Keratinocyte (primary cell): ENCODE results near the gene MAN1C1. TPM values are rescaled to one million over a fixed set of nuclear protein-coding genes. Genes with fewer than 3 reads are reported as not detected.

Source experiments
- DNase-seq: peaks from one replicate; pipeline ENCODE4 v3.0.0-alpha.2; 2011; ENCODE audit warnings: low read depth, missing footprints, low spot score
- FAIRE-seq: peaks from 2 replicates; lab custom pipeline; 2011; peaks lifted over from hg19 to GRCh38; lab: Jason Lieb, UNC
- H2AFZ ChIP-seq: 2 replicates; pipeline ENCODE4 v1.6.0; 2012; ENCODE audit warnings: low read length, control low read depth, inconsistent platforms; ENCODE audit not compliant: control insufficient read depth
- H3K27ac ChIP-seq: 2 replicates; pipeline ENCODE4 v1.5.1; 2011; ENCODE audit warnings: low read length; ENCODE audit not compliant: control insufficient read depth, insufficient read depth
- H3K27me3 ChIP-seq: 3 replicates; pipeline ENCODE4 v1.6.0; 2011; ENCODE audit warnings: low read length; ENCODE audit not compliant: control insufficient read depth, insufficient read depth; ENCODE audit errors: extremely low read depth
- H3K36me3 ChIP-seq, 2 experiments: 2 replicates in 1 of 2; 3 replicates in 1 of 2; pipeline ENCODE4 v1.5.1; 2011; ENCODE audit warnings: low read length in 2 of 2, mild to moderate bottlenecking in 1 of 2; ENCODE audit not compliant: control insufficient read depth in 2 of 2, insufficient read depth in 2 of 2; ENCODE audit errors: extremely low read depth in 1 of 2
- H3K4me1 ChIP-seq: 3 replicates; pipeline ENCODE4 v1.5.1; 2011; ENCODE audit warnings: low read length; ENCODE audit not compliant: control insufficient read depth, insufficient read depth; ENCODE audit errors: extremely low read depth
- H3K4me2 ChIP-seq: 3 replicates; pipeline ENCODE4 v1.6.0; 2011; ENCODE audit warnings: low read depth, low read length; ENCODE audit not compliant: control insufficient read depth, insufficient read depth; ENCODE audit errors: extremely low read depth
- H3K4me3 ChIP-seq, 3 experiments: fragments of 200-600 bp in 1 of 3; sonication (generic) in 1 of 3; 2 replicates in 2 of 3; 3 replicates in 1 of 3; pipeline ENCODE4 v1.5.1; 2011 to 2016; ENCODE audit warnings: low read length in 3 of 3, mild to moderate bottlenecking in 3 of 3, control low read depth in 2 of 3, inconsistent platforms in 1 of 3, low read depth in 1 of 3, mixed read lengths in 1 of 3, mixed run types in 1 of 3, moderate library complexity in 1 of 3; ENCODE audit not compliant: control insufficient read depth in 2 of 3, insufficient read depth in 2 of 3; ENCODE audit errors: extremely low read depth in 1 of 3
- H3K79me2 ChIP-seq: 2 replicates; pipeline ENCODE4 v1.6.0; 2012; ENCODE audit warnings: low read length; ENCODE audit not compliant: control insufficient read depth, insufficient read depth
- H3K9ac ChIP-seq: 3 replicates; pipeline ENCODE4 v1.6.0; 2011; ENCODE audit warnings: low read length; ENCODE audit not compliant: control insufficient read depth, insufficient read depth; ENCODE audit errors: extremely low read depth
- H3K9me1 ChIP-seq: 3 replicates; pipeline ENCODE4 v1.6.0; 2011; ENCODE audit warnings: low read length; ENCODE audit not compliant: control insufficient read depth, insufficient read depth; ENCODE audit errors: extremely low read depth
- H3K9me3 ChIP-seq: 2 replicates; pipeline ENCODE4 v1.5.1; 2012; ENCODE audit warnings: low read depth, low read length; ENCODE audit not compliant: control insufficient read depth
- H4K20me1 ChIP-seq: 3 replicates; pipeline ENCODE4 v1.6.0; 2011; ENCODE audit warnings: low read length; ENCODE audit not compliant: control insufficient read depth, insufficient read depth; ENCODE audit errors: extremely low read depth
- CTCF ChIP-seq, 3 experiments: IDR thresholded peaks in 1 of 3; conservative IDR thresholded peaks in 1 of 3; optimal IDR thresholded peaks in 1 of 3; 2 replicates in 2 of 3; 3 replicates in 1 of 3; pipeline versions ENCODE3 to v1.5.1; 2011; ENCODE audit warnings: low read length in 3 of 3, mild to moderate bottlenecking in 3 of 3, moderate library complexity in 2 of 3, control low read depth in 1 of 3, inconsistent platforms in 1 of 3; ENCODE audit not compliant: insufficient read depth in 2 of 3; ENCODE audit errors: extremely low read depth in 1 of 3
- EZH2 ChIP-seq: IDR thresholded peaks from one replicate; pipeline ENCODE4 v1.6.1; 2012; ENCODE audit warnings: inconsistent platforms, mild to moderate bottlenecking, low read length, moderate library complexity
- dilution Hi-C: fragments of 300-500 bp; cut with MboI; formaldehyde crosslinking; loops from one replicate; pipeline ENCODE4 v1.7.0; 2020; ENCODE audit warnings: low sequenced_read_pairs; ENCODE audit not compliant: extremely low pct_ligation_motif_present
- polyA plus RNA-seq, 5 experiments: library from polyadenylated mRNA; depleted of rRNA in 3 of 5; stranded (reverse) in 3 of 5; stranded (forward) in 1 of 5; unstranded in 1 of 5; fragments of >200 nt; gene quantifications; 1 replicate in 1 of 5; 2 replicates in 3 of 5; 3 replicates in 1 of 5; pipeline versions ENCODE4 v1.2.1 to v1.2.3, GENCODE V29; 2011 to 2012; ENCODE audit warnings: missing spikeins in 2 of 5, low read depth in 1 of 5, low replicate concordance in 1 of 5

Gene MAN1C1
- polyA plus RNA-seq, 1 donor (not counting 4 experiments of a cell fraction or from before 2014, with no cell fraction given): 0.07 TPM

GRCh38 chr1:25571522-25571970 lies 45.0 kb upstream of the MAN1C1 start:
- Histone ChIP-seq H3K27ac (no peak overlapping the region), H3K4me2 (no peak overlapping the region), H3K4me1 (peaks cover 40% of the 10 kb centered on the region), H3K9me3 (no peaks in the 10 kb centered on the region), H3K9me1 (no peaks in the 10 kb centered on the region), H2AFZ (no peak overlapping the region), H3K79me2 (no peaks in the 10 kb centered on the region), H3K4me3 (no peak overlapping the region), H4K20me1 (no peaks in the 10 kb centered on the region), H3K36me3 (peaks cover 0 to 4% of the 10 kb centered on the region in 2 experiments), H3K27me3 (no peaks in the 10 kb centered on the region), H3K9ac (no peak overlapping the region)
- no peak for TF ChIP-seq CTCF (optimal IDR thresholded peaks at IDR 0.05 in 1 of 3, IDR thresholded peaks at IDR 0.05 in 1 of 3, conservative IDR thresholded peaks at IDR 0.05 in 1 of 3; ENCODE audit: extremely low read depth in 1 of 3, insufficient read depth in 2 of 3, low read length in 3 of 3)
- TF ChIP-seq EZH2: no peak
- FAIRE-seq (no peak), DNase-seq (no peak)
- dilution Hi-C loops: no loop called here

GRCh38 chr1:25572107-25572506 lies 44.5 kb upstream of the MAN1C1 start:
- Histone ChIP-seq H3K27me3 (no peaks in the 10 kb centered on the region), H2AFZ (no peak overlapping the region), H3K9me1 (no peaks in the 10 kb centered on the region), H3K9ac (no peak overlapping the region), H3K36me3 (peaks cover 0 to 4% of the 10 kb centered on the region in 2 experiments), H3K9me3 (no peaks in the 10 kb centered on the region), H3K27ac (no peak overlapping the region), H3K4me3 (no peak overlapping the region), H3K4me1 (peaks cover 34% of the 10 kb centered on the region), H3K4me2 (no peak overlapping the region), H4K20me1 (no peaks in the 10 kb centered on the region), H3K79me2 (no peaks in the 10 kb centered on the region)
- no peak for FAIRE-seq
- dilution Hi-C loops: no loop called here
- no peak for DNase-seq
- TF ChIP-seq CTCF (optimal IDR thresholded peaks at IDR 0.05 in 1 of 3, IDR thresholded peaks at IDR 0.05 in 1 of 3, conservative IDR thresholded peaks at IDR 0.05 in 1 of 3; ENCODE audit: extremely low read depth in 1 of 3, insufficient read depth in 2 of 3, low read length in 3 of 3) (no peak), EZH2 (no peak)
